MM.1S (cell line): ENCODE data around the gene PEAR1.

Source experiments
- EZH2 ChIP-seq: fragments of 300-600 bp; sonication (generic); optimal IDR thresholded peaks from 2 replicates; pipeline ENCODE3; 2017; ENCODE audit warnings: low read depth, mild to moderate bottlenecking, antibody characterized with exemption, low read length, mixed read lengths
- TF ChIP-seq, protein P1 (sequence below): fragments of 300-600 bp; sonication (generic); IDR thresholded peaks from 2 replicates; pipeline ENCODE4 v1.5.1; 2016; ENCODE audit warnings: antibody characterized with exemption, low read length, mixed read lengths

DNA sequence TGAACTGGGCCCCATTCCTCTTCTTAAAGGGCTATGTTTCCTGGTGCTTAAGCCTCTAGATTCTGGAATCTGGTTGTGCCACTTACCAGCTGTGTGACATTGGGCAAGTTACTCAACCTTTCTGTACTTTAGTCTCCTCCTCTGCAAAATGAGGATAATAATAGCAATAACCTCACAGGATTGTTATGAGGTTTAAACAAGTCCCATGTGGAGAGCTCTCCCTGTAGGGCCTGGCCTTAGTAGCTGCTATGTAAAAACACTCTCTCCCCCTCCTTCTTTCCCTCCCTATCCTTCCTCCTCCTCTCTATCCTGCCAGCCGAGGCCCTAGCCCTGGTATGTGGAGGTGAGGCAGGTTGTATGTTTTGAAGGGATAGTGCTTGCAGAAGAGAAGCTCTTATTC is 8.2 kb upstream of the PEAR1 start:
- TF ChIP-seq, protein P1, sequence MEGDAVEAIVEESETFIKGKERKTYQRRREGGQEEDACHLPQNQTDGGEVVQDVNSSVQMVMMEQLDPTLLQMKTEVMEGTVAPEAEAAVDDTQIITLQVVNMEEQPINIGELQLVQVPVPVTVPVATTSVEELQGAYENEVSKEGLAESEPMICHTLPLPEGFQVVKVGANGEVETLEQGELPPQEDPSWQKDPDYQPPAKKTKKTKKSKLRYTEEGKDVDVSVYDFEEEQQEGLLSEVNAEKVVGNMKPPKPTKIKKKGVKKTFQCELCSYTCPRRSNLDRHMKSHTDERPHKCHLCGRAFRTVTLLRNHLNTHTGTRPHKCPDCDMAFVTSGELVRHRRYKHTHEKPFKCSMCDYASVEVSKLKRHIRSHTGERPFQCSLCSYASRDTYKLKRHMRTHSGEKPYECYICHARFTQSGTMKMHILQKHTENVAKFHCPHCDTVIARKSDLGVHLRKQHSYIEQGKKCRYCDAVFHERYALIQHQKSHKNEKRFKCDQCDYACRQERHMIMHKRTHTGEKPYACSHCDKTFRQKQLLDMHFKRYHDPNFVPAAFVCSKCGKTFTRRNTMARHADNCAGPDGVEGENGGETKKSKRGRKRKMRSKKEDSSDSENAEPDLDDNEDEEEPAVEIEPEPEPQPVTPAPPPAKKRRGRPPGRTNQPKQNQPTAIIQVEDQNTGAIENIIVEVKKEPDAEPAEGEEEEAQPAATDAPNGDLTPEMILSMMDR: no peak
- no peak for TF ChIP-seq EZH2
